IMR-90 (cell line): ENCODE measurements around the gene NELL1. TPM values are rescaled to one million over a fixed set of nuclear protein-coding genes. Genes with fewer than 3 reads are reported as not detected.

Experiments used
- ATAC-seq: fragments of 200-7000 bp; cut with Tn5 transposase; 2 replicates; pipeline ENCODE4 v1.9.1; 2020; ENCODE audit warnings: low read depth, mild to moderate bottlenecking, moderate library complexity
- BruUV-seq: library from RNA; stranded (reverse); fragments of 400-500 nt; replicated peaks from 2 replicates; lab custom pipeline; 2021; lab: Mats Ljungman, UMichigan
- CTCF ChIA-PET: fragments of 300-600 bp; formaldehyde crosslinking; extraction: SDS; loops from one replicate; lab custom pipeline; 2021; ENCODE audit warnings: antibody characterized with exemption; lab: Yijun Ruan, JAX
- POLR2A ChIA-PET: fragments of 300-600 bp; sonication (Branson Sonifier 250); formaldehyde crosslinking; loops from one replicate; lab custom pipeline; 2022; ENCODE audit warnings: antibody characterized with exemption; ENCODE audit not compliant: unreplicated experiment; lab: Charles Lee
- DNase-seq: peaks from one replicate; pipeline ENCODE4 v3.0.0; 2013
- H2AFZ ChIP-seq: replicated peaks from 2 replicates; pipeline ENCODE3; 2013; ENCODE audit warnings: low read length, mild to moderate bottlenecking; ENCODE audit not compliant: poor library complexity
- H2AK5ac ChIP-seq: 2 replicates; pipeline ENCODE4 v1.6.1; 2013; ENCODE audit warnings: low read depth, low read length, inconsistent platforms
- H2AK9ac ChIP-seq: replicated peaks from 2 replicates; pipeline ENCODE3; 2013; ENCODE audit warnings: mild to moderate bottlenecking, low read depth, low read length, moderate library complexity; ENCODE audit not compliant: poor library complexity
- H2BK120ac ChIP-seq: 2 replicates; pipeline ENCODE4 v1.6.1; 2013; ENCODE audit warnings: low read depth, low read length, inconsistent platforms
- H2BK15ac ChIP-seq: 3 replicates; pipeline ENCODE4 v1.6.1; 2013; ENCODE audit warnings: low read depth, low read length, inconsistent platforms
- H2BK20ac ChIP-seq: 2 replicates; pipeline ENCODE4 v1.6.1; 2013; ENCODE audit warnings: low read depth, mild to moderate bottlenecking, inconsistent platforms, low read length, moderate library complexity
- H2BK5ac ChIP-seq: 2 replicates; pipeline ENCODE4 v1.6.1; 2013; ENCODE audit warnings: mild to moderate bottlenecking, low read depth, low read length, inconsistent platforms; ENCODE audit not compliant: poor library complexity, severe bottlenecking
- H3K14ac ChIP-seq: replicated peaks from 2 replicates; pipeline ENCODE4 v1.6.1; 2013; ENCODE audit warnings: low read depth, low read length, inconsistent platforms
- H3K18ac ChIP-seq: 2 replicates; pipeline ENCODE4 v1.6.1; 2013; ENCODE audit warnings: low read depth, low read length, control low read depth
- H3K23ac ChIP-seq: 2 replicates; pipeline ENCODE4 v1.6.1; 2013; ENCODE audit warnings: low read depth, low read length, inconsistent platforms
- H3K27ac ChIP-seq: 2 replicates; pipeline ENCODE4 v1.5.1; 2013; ENCODE audit warnings: mild to moderate bottlenecking, control low read depth, low read length; ENCODE audit not compliant: insufficient read depth
- H3K27me3 ChIP-seq: 2 replicates; pipeline ENCODE4 v1.6.1; 2013; ENCODE audit warnings: low read length; ENCODE audit not compliant: control insufficient read depth, insufficient read depth
- H3K36me3 ChIP-seq: 2 replicates; pipeline ENCODE4 v1.6.1; 2013; ENCODE audit warnings: low read length, mixed read lengths; ENCODE audit not compliant: control insufficient read depth, insufficient read depth
- H3K4ac ChIP-seq: 2 replicates; pipeline ENCODE4 v1.6.1; 2013; ENCODE audit warnings: low read depth, low read length, inconsistent platforms
- H3K4me1 ChIP-seq: 2 replicates; pipeline ENCODE4 v1.6.1; 2013; ENCODE audit warnings: low read length, mixed read lengths; ENCODE audit not compliant: control insufficient read depth, insufficient read depth
- H3K4me2 ChIP-seq: 2 replicates; pipeline ENCODE4 v1.6.1; 2013; ENCODE audit warnings: low read depth, mild to moderate bottlenecking, control low read depth, low read length, moderate library complexity
- H3K4me3 ChIP-seq: 2 replicates; pipeline ENCODE4 v1.5.1; 2013; ENCODE audit warnings: low read depth, mild to moderate bottlenecking, control low read depth, low read length, moderate library complexity; ENCODE audit not compliant: insufficient read depth
- H3K56ac ChIP-seq: 2 replicates; pipeline ENCODE4 v1.6.1; 2013; ENCODE audit warnings: low read length, inconsistent platforms; ENCODE audit not compliant: insufficient read depth; ENCODE audit errors: extremely low read depth
- H3K79me1 ChIP-seq, 2 experiments: 2 replicates each; pipeline ENCODE4 v1.6.1; 2013; ENCODE audit warnings: low read length in 2 of 2, inconsistent platforms in 1 of 2, low read depth in 1 of 2
- H3K9ac ChIP-seq: 2 replicates; pipeline ENCODE4 v1.6.1; 2013; ENCODE audit warnings: low read depth, low read length, control low read depth
- H3K9me1 ChIP-seq: 2 replicates; pipeline ENCODE4 v1.6.1; 2013; ENCODE audit warnings: low read length, inconsistent platforms; ENCODE audit not compliant: insufficient read depth
- H3K9me3 ChIP-seq: 2 replicates; pipeline ENCODE4 v1.6.1; 2013; ENCODE audit warnings: low read length; ENCODE audit not compliant: control insufficient read depth, insufficient read depth
- H4K20me1 ChIP-seq: 2 replicates; pipeline ENCODE4 v1.6.1; 2013; ENCODE audit warnings: low read length, inconsistent platforms; ENCODE audit not compliant: insufficient read depth
- H4K5ac ChIP-seq: 2 replicates; pipeline ENCODE4 v1.6.1; 2013; ENCODE audit warnings: mild to moderate bottlenecking, low read depth, low read length, control low read depth
- H4K8ac ChIP-seq, 2 experiments: 2 replicates each; pipeline ENCODE4 v1.6.1; 2013; ENCODE audit warnings: low read depth in 2 of 2, low read length in 2 of 2, control low read depth in 1 of 2, inconsistent platforms in 1 of 2
- H4K91ac ChIP-seq: 2 replicates; pipeline ENCODE4 v1.6.1; 2013; ENCODE audit warnings: low read depth, low read length, inconsistent platforms; ENCODE audit not compliant: insufficient read depth
- BHLHE40 ChIP-seq: fragments of 150-350 bp; IDR thresholded peaks from 2 replicates; pipeline ENCODE4 v1.6.1; 2016; ENCODE audit warnings: mild to moderate bottlenecking, low read depth, low read length
- CEBPB ChIP-seq: IDR thresholded peaks from 2 replicates; pipeline ENCODE4 v1.6.1; 2012; ENCODE audit warnings: low read depth, low read length, improper control_type of control experiment
- CHD1 ChIP-seq: IDR thresholded peaks from 2 replicates; pipeline ENCODE4 v1.6.1; 2012; ENCODE audit warnings: low read depth, low read length, improper control_type of control experiment
- FOS ChIP-seq: fragments of 150-350 bp; IDR thresholded peaks from 2 replicates; pipeline ENCODE4 v1.6.1; 2016; ENCODE audit warnings: low read depth, low read length
- MAFK ChIP-seq: IDR thresholded peaks from 2 replicates; pipeline ENCODE4 v1.6.1; 2012; ENCODE audit warnings: low read depth, low read length, improper control_type of control experiment
- MAZ ChIP-seq: IDR thresholded peaks from 2 replicates; pipeline ENCODE4 v1.6.1; 2012; ENCODE audit warnings: low read depth, mild to moderate bottlenecking, low read length, improper control_type of control experiment, moderate library complexity, borderline replicate concordance
- MXI1 ChIP-seq: IDR thresholded peaks from 2 replicates; pipeline ENCODE4 v1.6.1; 2012; ENCODE audit warnings: low read depth, mild to moderate bottlenecking, low read length, moderate library complexity, borderline replicate concordance
- NFE2L2 ChIP-seq: fragments of 150-350 bp; IDR thresholded peaks from 2 replicates; pipeline ENCODE4 v1.6.1; 2016; ENCODE audit warnings: low read depth, mild to moderate bottlenecking, low read length
- POLR2A ChIP-seq: IDR thresholded peaks from 2 replicates; pipeline ENCODE4 v1.6.1; 2012; ENCODE audit warnings: mild to moderate bottlenecking, low read depth, low read length
- RAD21 ChIP-seq: IDR thresholded peaks from 2 replicates; pipeline ENCODE4 v1.6.1; 2012; ENCODE audit warnings: low read length, improper control_type of control experiment
- RCOR1 ChIP-seq: IDR thresholded peaks from 2 replicates; pipeline ENCODE4 v1.6.1; 2012; ENCODE audit warnings: mild to moderate bottlenecking, low read length, improper control_type of control experiment; ENCODE audit not compliant: insufficient replicate concordance
- RFX5 ChIP-seq: IDR thresholded peaks from 2 replicates; pipeline ENCODE4 v1.8.0; 2012; ENCODE audit warnings: low read depth, mild to moderate bottlenecking, low read length, moderate library complexity
- SMC3 ChIP-seq: fragments of 150-350 bp; IDR thresholded peaks from 2 replicates; pipeline ENCODE4 v1.6.1; 2016; ENCODE audit warnings: low read depth, mild to moderate bottlenecking, antibody characterized with exemption, low read length, moderate library complexity
- WGBS, 2 experiments: methylation state at CpG; one replicate each; pipeline versions ENCODE4 v1.1.5 to v1.1.7; 2013; ENCODE audit warnings: missing lambda C conversion rate in 2 of 2; ENCODE audit not compliant: insufficient read length in 1 of 2; ENCODE audit errors: extremely low coverage in 2 of 2; 5-methylcytosine and 5-hydroxymethylcytosine counted together
- dilution Hi-C: fragments of 300-500 bp; cut with HindIII; formaldehyde crosslinking; loops from one replicate; pipeline ENCODE4 v1.14.3; 2018; ENCODE audit warnings: low sequenced_read_pairs; ENCODE audit not compliant: unreplicated experiment
- in situ Hi-C: fragments of 300-500 bp; cut with MboI; formaldehyde crosslinking; loops from 3 replicates; pipeline ENCODE4 v1.14.3; 2019; ENCODE audit warnings: low sequenced_read_pairs, inconsistent platforms, mixed read lengths
- intact Hi-C: fragments of 100-400 bp; cut with micrococcal nuclease; formaldehyde crosslinking; loops from 2 replicates; pipeline ENCODE4 v1.10.0; 2022
- polyA plus RNA-seq, 3 experiments: library from polyadenylated mRNA; depleted of rRNA; stranded (reverse); fragments of >200 nt; gene quantifications; 2 replicates each; pipeline ENCODE4 v1.2.3, GENCODE V29; 2012; ENCODE audit warnings: low replicate concordance in 1 of 3
- total RNA-seq: library from RNA; depleted of rRNA; stranded (reverse); fragments of >200 nt; gene quantifications from 2 replicates; pipeline ENCODE4 v1.2.3, GENCODE V29; 2012
- TF ChIP-seq, protein P1 (sequence below): conservative IDR thresholded peaks from 2 replicates; pipeline ENCODE4 v1.5.1; 2012; ENCODE audit warnings: mild to moderate bottlenecking, low read depth, low read length, improper control_type of control experiment
- TF ChIP-seq, protein P2 (sequence below): fragments of 150-350 bp; IDR thresholded peaks from 2 replicates; pipeline ENCODE4 v1.6.1; 2016; ENCODE audit warnings: low read depth, mild to moderate bottlenecking, low read length, moderate library complexity, borderline replicate concordance
- TF ChIP-seq, protein P3 (sequence below): fragments of 150-350 bp; IDR thresholded peaks from 2 replicates; pipeline ENCODE4 v1.6.1; 2017; ENCODE audit warnings: mild to moderate bottlenecking, antibody characterized with exemption, low read length, low read depth

Gene NELL1
- total and polyA plus RNA-seq, 2 of the 4 experiments (the other 2 are of a cell fraction), result not detected

DNA sequence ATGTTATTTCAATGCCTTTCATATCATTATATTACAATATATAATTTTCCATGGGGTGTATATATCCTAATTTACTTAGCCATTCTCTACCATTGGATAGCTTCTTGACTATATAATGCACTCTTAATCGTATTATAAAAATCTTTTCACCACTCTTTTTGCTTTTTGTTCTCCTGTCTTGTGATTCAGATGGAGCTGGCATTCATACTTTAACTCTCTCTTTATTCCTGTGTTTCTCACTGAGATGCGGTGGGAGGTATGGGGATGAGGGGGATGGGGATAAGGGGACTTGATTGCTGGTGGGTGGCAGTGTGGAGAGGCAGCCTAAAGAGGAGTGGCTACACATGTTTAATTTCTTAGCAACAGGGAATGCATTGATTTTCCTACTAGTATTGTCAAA is 105.9 kb downstream of the NELL1 start:
- POLR2A ChIA-PET, result no interaction called here
- WGBS, 2 experiments, result no CpG with 5 or more reads among the region's 2 CpGs
- no peaks in the 10 kb centered on the region for H3K36me3 ChIP-seq
- no peak overlapping the region for H3K4ac ChIP-seq
- H2BK15ac ChIP-seq, result no peak overlapping the region
- H3K4me1 ChIP-seq, result no peaks in the 10 kb centered on the region
- no peak overlapping the region for H3K4me3 ChIP-seq
- TF ChIP-seq CHD1 (no peak), NFE2L2 (no peak), POLR2A (no peak), RCOR1 (no peak), RFX5 (no peak), CEBPB (no peak), MAFK (no peak), SMC3 (no peak), FOS (no peak), MAZ (no peak), MXI1 (no peak), RAD21 (no peak), BHLHE40 (no peak)
- TF ChIP-seq, protein P1, sequence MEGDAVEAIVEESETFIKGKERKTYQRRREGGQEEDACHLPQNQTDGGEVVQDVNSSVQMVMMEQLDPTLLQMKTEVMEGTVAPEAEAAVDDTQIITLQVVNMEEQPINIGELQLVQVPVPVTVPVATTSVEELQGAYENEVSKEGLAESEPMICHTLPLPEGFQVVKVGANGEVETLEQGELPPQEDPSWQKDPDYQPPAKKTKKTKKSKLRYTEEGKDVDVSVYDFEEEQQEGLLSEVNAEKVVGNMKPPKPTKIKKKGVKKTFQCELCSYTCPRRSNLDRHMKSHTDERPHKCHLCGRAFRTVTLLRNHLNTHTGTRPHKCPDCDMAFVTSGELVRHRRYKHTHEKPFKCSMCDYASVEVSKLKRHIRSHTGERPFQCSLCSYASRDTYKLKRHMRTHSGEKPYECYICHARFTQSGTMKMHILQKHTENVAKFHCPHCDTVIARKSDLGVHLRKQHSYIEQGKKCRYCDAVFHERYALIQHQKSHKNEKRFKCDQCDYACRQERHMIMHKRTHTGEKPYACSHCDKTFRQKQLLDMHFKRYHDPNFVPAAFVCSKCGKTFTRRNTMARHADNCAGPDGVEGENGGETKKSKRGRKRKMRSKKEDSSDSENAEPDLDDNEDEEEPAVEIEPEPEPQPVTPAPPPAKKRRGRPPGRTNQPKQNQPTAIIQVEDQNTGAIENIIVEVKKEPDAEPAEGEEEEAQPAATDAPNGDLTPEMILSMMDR, result no peak
- TF ChIP-seq, protein P2, sequence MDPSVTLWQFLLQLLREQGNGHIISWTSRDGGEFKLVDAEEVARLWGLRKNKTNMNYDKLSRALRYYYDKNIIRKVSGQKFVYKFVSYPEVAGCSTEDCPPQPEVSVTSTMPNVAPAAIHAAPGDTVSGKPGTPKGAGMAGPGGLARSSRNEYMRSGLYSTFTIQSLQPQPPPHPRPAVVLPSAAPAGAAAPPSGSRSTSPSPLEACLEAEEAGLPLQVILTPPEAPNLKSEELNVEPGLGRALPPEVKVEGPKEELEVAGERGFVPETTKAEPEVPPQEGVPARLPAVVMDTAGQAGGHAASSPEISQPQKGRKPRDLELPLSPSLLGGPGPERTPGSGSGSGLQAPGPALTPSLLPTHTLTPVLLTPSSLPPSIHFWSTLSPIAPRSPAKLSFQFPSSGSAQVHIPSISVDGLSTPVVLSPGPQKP, result no peak
- TF ChIP-seq, protein P3, sequence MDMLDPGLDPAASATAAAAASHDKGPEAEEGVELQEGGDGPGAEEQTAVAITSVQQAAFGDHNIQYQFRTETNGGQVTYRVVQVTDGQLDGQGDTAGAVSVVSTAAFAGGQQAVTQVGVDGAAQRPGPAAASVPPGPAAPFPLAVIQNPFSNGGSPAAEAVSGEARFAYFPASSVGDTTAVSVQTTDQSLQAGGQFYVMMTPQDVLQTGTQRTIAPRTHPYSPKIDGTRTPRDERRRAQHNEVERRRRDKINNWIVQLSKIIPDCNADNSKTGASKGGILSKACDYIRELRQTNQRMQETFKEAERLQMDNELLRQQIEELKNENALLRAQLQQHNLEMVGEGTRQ, result no peak
- in situ Hi-C loops (no loop called here), intact Hi-C loops (no loop called here), dilution Hi-C loops (no loop called here)
- H3K9ac ChIP-seq, result no peak overlapping the region
- H3K9me1 ChIP-seq, result no peaks in the 10 kb centered on the region
- H3K27me3 ChIP-seq, result no peaks in the 10 kb centered on the region
- no peak overlapping the region for H3K23ac ChIP-seq
- H3K14ac ChIP-seq, result no peak overlapping the region
- H4K5ac ChIP-seq, result no peak overlapping the region
- no peak overlapping the region for H4K91ac ChIP-seq
- no peak overlapping the region for H3K18ac ChIP-seq
- no peak overlapping the region for H2BK5ac ChIP-seq
- peaks cover 10% of the 10 kb centered on the region for H3K9me3 ChIP-seq
- no peaks in the 10 kb centered on the region for H3K79me1 ChIP-seq
- H3K4me2 ChIP-seq, result no peak overlapping the region
- H3K27ac ChIP-seq, result no peak overlapping the region
- no peak overlapping the region for H2BK20ac ChIP-seq
- DNase-seq (no peak), ATAC-seq (no peak)
- CTCF ChIA-PET, result no interaction called here
- H4K20me1 ChIP-seq, result no peaks in the 10 kb centered on the region
- H2AK9ac ChIP-seq, result no peak overlapping the region
- H2AK5ac ChIP-seq, result no peak overlapping the region
- no peak overlapping the region for H4K8ac ChIP-seq
- H2AFZ ChIP-seq, result no peak overlapping the region
- H3K56ac ChIP-seq, result no peak overlapping the region
- no peak overlapping the region for H2BK120ac ChIP-seq
- BruUV-seq, result no TSS peak
